GM19328 (cell line): ENCODE measurements around the gene VLDLR.

Experiments
- ATAC-seq: cut with Tn5 transposase; IDR thresholded peaks from one replicate; pipeline ENCODE4 v1.9.1; 2021; ENCODE audit warnings: mild to moderate bottlenecking, moderate library complexity; ENCODE audit not compliant: unreplicated experiment

VLDLR gene

DNA sequence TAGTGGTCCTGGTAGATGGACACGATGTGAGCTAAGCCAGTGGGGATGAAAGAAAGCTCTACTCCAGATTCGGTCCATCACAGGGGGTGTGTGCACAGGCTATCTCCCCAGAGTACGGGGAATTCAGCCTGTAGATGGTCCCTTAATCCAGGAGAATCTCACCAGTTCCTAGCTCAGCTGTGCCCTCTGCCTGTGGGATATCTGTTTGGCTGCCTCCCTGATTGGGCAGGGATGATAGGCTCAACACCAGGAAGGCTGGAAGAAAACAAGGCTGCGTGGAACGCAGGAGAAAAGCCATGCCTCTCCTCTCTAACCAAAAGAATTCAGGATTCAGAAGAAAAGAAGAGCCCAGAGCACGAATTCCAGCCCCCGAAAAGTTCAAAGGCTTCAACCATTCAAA, 40.9 kb downstream of the VLDLR start:
- no peak for ATAC-seq

- ATAC-seq: no peak
Observed at GRCh38 chr9:2663461-2664173, 42.0 kb downstream of the VLDLR start.

DNA sequence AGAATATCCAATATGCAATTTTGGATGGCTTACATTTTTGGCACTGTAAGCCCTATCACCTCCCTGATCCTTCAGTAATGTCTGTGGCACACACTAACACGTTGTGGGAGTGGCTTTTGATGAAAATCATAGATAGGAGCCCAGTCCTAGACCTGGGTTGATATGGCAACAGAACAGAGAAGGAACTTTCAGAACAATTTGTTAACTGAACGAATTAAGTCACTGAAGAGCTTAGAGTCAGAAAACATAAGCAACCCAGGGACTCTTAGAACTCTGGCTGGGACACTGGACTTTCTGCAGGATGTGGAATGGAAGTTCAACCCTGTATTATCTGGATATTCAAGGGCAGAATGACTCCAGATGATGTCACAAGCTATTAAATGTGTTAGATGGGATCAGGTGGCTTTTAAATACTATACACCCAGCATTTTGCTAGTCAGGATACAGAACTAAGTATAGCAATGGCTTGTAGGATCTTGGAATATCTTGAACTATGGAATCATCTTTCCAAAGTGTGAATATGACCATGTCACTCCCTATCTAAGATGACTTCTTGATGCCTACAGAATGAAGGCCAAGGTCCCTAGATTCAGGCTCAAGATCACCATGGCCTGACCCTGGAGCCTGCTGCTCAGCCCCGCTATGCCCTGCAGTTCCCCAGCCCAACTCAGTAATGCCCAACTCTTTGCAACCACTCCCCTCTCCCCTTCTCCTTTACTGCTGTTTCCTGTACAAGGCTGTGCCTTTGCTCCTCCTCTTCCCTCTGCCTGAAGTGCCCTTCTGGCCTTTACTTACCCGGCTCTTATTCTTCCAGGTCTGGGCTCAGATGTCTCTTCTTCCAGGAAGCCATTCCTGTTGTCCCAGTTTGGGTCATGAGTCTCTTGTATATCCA, 42.8 kb downstream of the VLDLR start:
- no peak for ATAC-seq

- ATAC-seq: no peak
Observed at GRCh38 chr9:2666569-2666968, 45.0 kb downstream of the VLDLR start.

DNA sequence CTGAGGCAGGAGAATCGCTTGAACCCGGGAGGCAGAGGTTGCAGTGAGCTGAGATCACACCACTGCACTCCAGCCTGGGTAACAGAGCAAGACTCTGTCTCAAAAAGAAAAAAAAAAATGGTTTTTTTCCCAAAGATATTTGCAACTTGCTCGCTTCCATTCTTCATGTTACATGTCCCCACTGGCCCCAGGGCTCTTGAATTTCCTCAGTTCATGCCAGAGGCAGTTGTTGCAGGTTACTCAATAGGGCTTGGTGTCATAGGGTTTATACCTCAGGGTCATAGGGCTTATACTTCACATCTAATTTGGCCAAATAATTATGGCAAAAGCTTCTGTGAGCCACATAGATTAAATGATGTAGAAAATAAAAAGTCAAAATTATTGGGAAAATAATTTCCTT, 51.6 kb downstream of the VLDLR start:
- no peak for ATAC-seq

GRCh38 chr9:2674141-2674824, 52.7 kb downstream of the VLDLR start:
- ATAC-seq: no peak

DNA sequence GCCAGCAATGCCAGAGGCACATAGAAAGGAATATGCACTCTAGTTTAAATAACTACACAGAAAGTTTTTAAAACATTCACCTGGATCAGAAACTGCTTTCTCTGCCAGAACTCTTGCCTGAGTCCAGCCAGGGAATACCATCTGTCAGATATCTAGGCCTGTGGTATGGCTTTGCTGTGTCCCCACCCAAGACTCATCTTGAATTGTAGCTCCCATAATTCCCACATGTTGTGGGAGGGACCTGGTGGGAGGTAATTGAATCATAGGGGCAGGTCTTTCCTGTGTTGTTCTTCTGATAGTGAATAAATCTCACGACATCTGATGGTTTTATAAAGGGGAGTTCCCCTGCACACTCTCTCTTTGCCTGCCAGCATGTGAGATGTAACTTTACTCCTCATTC, 54.2 kb downstream of the VLDLR start:
- no peak for ATAC-seq

- ATAC-seq: no peak
Observed at GRCh38 chr9:2676466-2676865, 54.9 kb downstream of the VLDLR start.

- no peak for ATAC-seq
Observed at GRCh38 chr9:2677915-2678889, 56.6 kb downstream of the VLDLR start.

DNA sequence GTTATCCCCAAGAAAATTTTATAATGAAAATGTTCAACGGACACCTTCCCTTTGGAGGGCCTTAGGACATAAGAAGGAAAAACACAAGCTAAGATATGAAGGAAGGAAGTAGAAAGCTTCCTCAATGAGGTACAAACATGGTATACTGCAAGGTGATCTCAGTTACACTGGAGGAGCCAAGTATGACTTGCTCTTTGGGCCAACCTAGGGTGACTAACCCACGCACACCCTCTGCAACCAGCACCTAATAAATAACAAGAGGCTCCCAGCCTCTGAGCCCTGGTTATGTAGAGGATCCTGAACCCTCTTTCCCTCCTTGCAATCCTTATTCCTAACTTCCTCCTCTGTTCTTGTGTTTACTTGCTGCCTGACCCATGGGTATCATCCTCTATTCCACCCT, 57.4 kb downstream of the VLDLR start:
- ATAC-seq: no peak

DNA sequence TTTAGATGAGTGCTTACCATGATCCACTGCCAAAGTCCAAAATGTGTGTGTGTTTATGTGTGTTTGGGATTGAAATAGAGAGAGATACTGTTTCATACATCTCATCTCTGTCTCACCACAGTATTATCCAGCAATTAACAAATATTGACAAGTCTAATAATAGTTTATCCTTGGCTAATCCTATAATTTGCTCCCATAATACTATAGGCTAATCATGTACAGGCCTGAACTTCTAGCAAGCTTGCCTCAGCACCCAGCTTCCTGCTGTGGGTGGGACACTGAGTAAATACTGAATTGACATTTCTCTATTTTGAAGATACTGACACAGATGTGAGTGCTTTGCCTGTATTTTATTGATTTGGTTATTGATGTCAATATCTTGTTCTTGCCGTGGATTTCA, 60.4 kb downstream of the VLDLR start:
- no peak for ATAC-seq

- ATAC-seq: no peak
Observed at GRCh38 chr9:2686911-2687310, 65.3 kb downstream of the VLDLR start.

DNA sequence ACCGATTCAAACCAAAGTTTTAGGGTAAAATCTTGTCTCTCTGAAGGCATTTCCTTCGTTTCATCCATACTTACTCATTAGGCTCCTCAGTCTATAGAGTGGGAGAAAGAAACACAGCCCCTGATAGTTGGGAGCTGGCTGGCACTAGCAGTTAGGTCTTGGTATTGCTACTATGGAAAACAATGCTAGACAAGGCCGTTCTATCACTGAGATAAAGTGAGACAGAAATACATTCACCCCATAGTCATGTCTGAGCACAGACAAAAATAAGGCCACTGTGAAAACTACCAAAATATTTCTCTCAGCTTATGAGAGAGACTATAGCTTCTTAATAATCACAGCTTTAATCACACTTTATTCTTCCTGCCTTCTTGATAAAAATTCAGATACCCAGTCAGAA, 67.0 kb downstream of the VLDLR start:
- ATAC-seq: no peak

DNA sequence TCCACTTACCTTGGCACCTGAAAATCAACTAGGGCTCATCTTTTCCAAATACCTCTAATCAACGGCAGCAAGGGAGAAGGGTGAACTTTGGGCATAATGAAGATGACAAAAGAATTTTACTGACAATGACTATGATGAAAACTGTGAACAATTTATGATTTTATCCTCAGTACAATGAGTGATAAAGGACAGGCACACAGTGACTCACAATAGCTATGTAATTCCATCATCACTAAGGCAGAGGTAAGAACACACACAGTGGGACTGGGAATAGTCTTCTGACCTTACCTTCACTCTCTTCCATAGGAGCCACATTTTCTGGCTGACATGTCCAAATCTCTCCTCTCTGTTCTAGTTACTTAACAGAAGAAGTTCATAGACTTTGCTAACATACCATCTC, 69.6 kb downstream of the VLDLR start:
- ATAC-seq: no peak

GRCh38 chr9:2691626-2692025, 70.0 kb downstream of the VLDLR start:
- no peak for ATAC-seq

GRCh38 chr9:2693056-2693455, 71.5 kb downstream of the VLDLR start:
- no peak for ATAC-seq

DNA sequence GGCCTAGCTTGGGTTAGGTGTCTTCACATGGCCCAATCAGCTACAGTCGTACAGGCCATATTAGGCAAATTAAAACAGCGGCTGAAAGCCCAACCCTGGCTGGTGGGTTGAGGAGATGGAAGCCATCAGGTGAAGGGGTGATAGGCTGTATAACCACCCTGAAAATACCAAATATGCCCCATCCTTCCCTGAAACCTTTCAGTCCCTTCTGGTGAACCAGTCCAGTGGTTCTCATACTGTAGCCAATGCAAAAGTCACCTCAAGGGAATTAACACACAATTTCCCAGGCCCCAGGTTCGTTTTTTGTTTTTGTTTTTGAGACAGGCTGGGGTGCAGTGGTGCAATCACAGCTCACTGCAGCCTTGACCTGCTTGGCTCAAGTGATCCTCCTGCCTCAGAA, 75.9 kb downstream of the VLDLR start:
- ATAC-seq: peak; percentile 70

DNA sequence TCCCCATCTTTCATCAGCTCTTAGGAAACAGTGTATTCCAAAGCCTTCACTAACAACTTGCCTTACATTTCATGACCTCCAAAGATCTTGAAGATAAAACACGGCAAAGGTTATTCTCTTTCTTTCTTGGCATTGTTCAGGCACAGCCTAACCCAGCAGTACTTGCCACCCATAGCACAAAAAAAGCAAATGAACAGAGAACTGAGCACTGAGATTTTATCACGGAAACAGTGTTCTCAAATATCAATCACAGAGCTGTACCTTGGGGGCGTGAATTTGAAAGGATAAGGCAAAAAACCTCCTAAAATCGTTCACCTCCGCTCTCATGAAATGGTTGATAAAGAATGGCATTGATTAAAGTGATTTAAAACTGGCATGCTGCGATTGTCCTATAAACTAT, 78.8 kb downstream of the VLDLR start:
- no peak for ATAC-seq

DNA sequence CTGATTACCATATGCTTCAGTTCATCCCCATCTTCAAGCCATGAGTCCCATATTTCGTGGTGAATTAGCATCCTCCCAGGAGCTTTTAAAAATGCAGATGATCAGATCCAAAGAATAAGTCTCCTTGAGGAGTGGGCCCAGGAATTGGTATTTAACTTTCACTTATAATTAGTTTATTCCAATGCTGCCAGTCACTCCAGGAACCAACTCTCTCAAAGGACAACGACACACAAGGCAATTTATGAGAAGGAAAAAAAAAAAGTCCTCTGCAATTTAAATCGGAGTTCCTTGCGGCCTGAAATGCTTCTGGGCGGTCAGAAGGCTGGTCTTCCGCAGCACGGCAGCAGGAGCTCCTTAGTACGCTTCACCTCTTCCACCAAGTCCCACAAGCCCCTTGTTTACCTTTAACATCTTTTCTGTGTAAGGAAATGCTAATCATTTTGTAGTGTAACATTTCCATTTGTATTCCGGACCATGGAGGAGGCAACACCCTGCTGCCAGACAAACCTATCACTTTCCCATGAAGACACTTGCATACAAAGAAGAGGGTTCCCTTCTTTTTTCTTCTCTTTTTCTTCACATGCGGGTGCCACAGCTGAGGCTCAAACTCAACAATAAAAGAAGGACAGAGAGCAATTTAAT, 79.4 kb downstream of the VLDLR start:
- ATAC-seq: no peak

GRCh38 chr9:2704504-2704903, 82.9 kb downstream of the VLDLR start:
- ATAC-seq: no peak
